Measurements from ENCODE around the gene VILL.

DNA sequence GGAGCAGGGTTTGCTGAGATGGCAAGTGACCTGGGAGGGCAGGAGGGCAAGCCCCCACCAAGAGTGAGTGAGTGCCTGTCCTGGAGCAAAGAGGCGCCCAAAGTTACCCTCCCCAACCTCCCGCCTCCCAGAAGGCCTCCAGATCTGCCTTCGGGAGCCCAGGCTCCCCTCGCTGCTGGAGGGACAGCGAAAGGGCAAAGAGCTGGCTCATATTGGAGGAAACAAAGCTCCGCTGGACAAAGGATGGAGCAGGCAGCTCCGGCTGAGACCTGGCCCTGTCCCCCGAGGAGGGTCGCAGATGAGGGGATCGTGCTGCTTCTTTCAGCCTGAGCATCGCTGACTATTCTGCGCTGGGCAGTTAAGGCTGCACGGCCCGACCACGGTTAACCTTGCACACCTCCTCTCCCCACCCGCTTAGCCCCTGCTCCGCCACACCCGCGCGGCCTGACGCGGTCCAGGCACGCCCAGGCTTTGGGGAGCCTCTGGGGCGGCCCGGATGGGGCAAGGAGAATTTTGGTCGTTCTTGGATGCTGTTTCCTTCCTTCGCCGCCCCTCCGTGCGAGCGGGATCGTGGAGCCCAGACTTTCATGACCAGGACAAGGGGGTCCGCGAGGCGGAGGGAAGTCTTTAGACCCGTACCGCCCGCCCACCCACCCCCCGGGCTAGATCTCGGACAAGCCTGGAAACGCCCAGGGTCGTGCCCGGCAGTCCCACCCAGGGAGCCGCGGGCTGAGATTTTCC, 38.2 kb downstream of the VILL start:
- TF ChIP-seq POLR2A (IDR thresholded peaks at IDR 0.05; ENCODE audit: low read depth, low read length) = no peak
- TF ChIP-seq TAF1 (IDR thresholded peaks at IDR 0.05; ENCODE audit: borderline replicate concordance, low read depth, low read length) = no peak
- TF ChIP-seq POLR2AphosphoS5 (IDR thresholded peaks at IDR 0.05; ENCODE audit: low read depth, low read length) = no peak

Measured in GM12892 (cell line).